ENCODE data around the gene PKM.

The PKM gene

DNA sequence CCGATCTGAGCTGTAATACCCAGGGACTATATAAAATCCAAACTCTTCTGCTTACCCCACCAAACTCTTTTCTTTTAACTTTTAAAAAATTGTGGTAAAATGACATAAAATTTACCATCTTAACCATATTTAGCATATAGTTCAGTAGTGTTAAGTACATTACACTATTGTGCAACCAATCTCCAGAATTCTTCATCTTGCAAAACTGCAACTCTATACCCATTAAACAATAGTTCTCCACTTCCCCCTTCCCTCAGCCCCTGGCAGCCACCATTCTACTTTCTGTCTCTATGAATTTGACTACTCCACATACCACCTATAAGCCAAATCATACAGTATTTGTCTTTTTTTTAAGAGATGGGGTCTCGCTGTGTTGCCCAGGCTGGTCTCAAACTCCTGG lies 74.1 kb downstream of the PKM start:
- no peak for DNase-seq

DNA sequence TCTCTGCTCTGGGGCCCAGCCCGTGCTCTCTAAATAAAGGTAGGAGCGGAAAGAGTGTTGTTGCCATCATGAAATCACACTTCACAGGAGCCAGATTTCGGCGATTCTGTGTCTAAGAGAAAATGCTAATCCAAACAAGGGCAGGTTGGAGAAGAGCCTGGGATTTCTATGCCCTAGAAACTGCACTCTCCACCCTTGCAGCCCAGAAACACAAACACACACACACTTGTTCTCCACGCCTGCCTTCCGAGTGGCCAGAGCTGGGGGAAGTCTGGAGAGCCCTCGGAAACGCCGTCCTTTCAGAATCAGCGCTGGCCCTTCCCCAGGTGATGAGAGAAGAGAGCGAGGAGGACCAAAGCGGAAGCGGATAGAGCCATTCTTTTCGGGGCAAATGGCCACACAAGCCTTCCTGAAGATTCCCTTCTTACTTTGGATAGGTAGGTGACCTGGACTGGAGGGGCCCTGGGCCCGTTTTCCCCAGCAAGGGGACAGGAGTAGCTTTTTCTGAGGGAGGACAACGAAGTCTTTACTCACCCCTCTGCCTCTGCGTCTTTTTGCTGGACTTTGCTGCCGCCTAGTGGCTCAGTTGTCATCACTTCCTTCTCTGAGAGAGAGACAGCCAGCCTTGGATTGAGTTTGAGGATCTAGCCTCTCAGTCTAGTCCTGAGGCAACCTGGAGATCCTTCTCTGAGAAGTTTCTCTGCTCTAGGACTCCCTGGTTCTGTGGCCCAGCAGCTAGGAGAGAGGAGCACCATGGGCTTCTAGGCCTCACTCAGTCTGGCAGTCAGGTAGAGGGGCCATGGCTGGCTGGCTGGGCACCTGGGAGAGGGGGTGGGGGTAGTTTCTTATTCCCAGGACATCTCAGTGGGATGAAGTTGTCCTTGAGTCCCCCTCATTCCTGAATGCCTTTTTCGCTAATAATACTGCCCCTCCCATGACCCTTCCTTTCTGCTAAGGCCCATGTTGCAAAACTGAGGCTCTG lies 75.1 kb downstream of the PKM start:
- DNase-seq, result peak in 54 of 56 donors; percentile 27 to 93 (median 75)

- DNase-seq, result peak in 41 of 56 donors; percentile 20 to 80 (median 41)
These were observed 75.9 kb downstream of the PKM start for GRCh38 chr15:72155003-72155621.

- DNase-seq, result no peak
These were observed 76.7 kb downstream of the PKM start for GRCh38 chr15:72154316-72154715.

GRCh38 chr15:72153269-72154000 lies 77.6 kb downstream of the PKM start:
- no peak for DNase-seq

All from nucleus accumbens (tissue), 56 donors.